Left ventricle myocardium inferior (tissue), 1 donor: ENCODE measurements around the gene SERPINB1. TPM values are rescaled to one million over a fixed set of nuclear protein-coding genes. Genes with fewer than 3 reads are reported as not detected.
"Not testable (repeated sequence)": the region's sequence is repeated elsewhere in the genome, so short reads cannot be mapped to it uniquely, and the experiment has no call there.

Source experiments
- DNase-seq: peaks from one replicate; pipeline ENCODE4 v3.0.0-alpha.2; 2020
- H3K27ac ChIP-seq: fragments of 200-600 bp; replicated peaks from 2 replicates; pipeline ENCODE4 v1.8.0; 2021
- H3K27me3 ChIP-seq: fragments of 200-600 bp; 2 replicates; pipeline ENCODE4 v1.8.0; 2021; ENCODE audit warnings: low read depth
- H3K36me3 ChIP-seq: fragments of 200-600 bp; 2 replicates; pipeline ENCODE4 v1.8.0; 2021
- H3K4me1 ChIP-seq: fragments of 200-600 bp; 2 replicates; pipeline ENCODE4 v1.8.0; 2021
- H3K4me3 ChIP-seq: fragments of 200-600 bp; 2 replicates; pipeline ENCODE4 v1.8.0; 2021; ENCODE audit warnings: mild to moderate bottlenecking, moderate library complexity
- H3K9me3 ChIP-seq: fragments of 200-600 bp; replicated peaks from 2 replicates; pipeline ENCODE4 v1.8.0; 2021
- intact Hi-C: fragments of 100-400 bp; cut with micrococcal nuclease; formaldehyde crosslinking; loops from one replicate; pipeline ENCODE4 v1.11.0; 2022
- total RNA-seq: library from RNA; stranded (reverse); fragmentation: NEBNext Ultra II Directional; extraction: Animal tissue kit (Norgen Biotek cat#: 25700); gene quantifications from one replicate; pipeline ENCODE4 v1.2.1, GENCODE V29; 2021
- TF ChIP-seq, protein P1 (sequence below): fragments of 200-600 bp; IDR thresholded peaks from 2 replicates; pipeline ENCODE4 v1.8.0; 2021; ENCODE audit warnings: antibody characterized with exemption, mild to moderate bottlenecking, borderline replicate concordance
- donor health status: DM: no; HTN: yes; CAD: no; lungs with severe emphysema.

SERPINB1 gene
- total RNA-seq, 1 donor from 2014 or later, result 23.4 TPM

DNA sequence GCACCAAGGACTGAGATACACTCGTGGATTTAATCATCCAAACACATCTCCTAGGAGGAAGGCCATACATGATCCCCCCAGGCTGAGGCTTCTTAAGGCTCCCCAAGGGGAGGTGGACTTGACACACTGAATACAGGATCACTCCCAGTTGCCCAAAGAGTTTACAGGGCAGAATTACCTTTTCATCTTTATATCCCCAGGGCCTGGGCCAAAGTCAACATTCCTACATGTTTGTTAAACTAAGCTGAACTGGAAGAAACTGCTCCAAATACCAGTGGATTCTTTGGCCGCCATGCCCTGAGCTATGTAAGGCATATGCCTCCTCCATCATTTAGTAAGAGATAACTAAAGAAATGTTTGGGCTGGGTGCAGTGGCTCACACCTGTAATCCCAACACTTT lies 22.2 kb upstream of the SERPINB1 start:
- Histone ChIP-seq H3K27ac (no peak overlapping the region), H3K36me3 (no peaks in the 10 kb centered on the region), H3K4me3 (no peak overlapping the region), H3K4me1 (peaks cover 14% of the 10 kb centered on the region), H3K27me3 (no peaks in the 10 kb centered on the region), H3K9me3 (no peaks in the 10 kb centered on the region)
- intact Hi-C loops, result no loop called here
- DNase-seq, result no peak
- TF ChIP-seq, protein P1, sequence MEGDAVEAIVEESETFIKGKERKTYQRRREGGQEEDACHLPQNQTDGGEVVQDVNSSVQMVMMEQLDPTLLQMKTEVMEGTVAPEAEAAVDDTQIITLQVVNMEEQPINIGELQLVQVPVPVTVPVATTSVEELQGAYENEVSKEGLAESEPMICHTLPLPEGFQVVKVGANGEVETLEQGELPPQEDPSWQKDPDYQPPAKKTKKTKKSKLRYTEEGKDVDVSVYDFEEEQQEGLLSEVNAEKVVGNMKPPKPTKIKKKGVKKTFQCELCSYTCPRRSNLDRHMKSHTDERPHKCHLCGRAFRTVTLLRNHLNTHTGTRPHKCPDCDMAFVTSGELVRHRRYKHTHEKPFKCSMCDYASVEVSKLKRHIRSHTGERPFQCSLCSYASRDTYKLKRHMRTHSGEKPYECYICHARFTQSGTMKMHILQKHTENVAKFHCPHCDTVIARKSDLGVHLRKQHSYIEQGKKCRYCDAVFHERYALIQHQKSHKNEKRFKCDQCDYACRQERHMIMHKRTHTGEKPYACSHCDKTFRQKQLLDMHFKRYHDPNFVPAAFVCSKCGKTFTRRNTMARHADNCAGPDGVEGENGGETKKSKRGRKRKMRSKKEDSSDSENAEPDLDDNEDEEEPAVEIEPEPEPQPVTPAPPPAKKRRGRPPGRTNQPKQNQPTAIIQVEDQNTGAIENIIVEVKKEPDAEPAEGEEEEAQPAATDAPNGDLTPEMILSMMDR, result no peak

DNA sequence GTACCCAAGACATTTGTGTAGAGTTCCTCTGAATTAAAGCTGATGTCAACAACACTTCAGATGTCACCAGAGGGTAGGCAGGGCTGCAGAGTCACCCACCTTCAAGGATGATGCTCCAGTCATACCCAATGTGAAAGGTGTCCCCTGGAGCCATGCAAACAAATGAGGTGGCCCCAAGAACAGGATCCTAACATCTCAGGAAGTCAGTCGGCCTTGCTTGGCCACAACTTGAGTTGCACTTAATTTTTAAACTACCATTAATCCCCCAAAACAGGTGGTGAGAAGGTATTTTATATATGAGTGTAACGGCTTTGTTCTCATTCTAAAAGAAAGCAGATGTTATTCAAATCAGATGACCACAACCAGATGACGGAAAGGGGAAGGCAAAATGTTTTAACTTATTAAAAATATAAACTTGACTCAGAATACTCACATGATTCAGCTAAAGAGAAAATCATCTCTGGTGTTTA lies 21.1 kb upstream of the SERPINB1 start:
- no peaks in the 10 kb centered on the region for H3K36me3 ChIP-seq
- H3K27ac ChIP-seq, result no peak overlapping the region
- no peak overlapping the region for H3K4me3 ChIP-seq
- DNase-seq, result no peak
- H3K9me3 ChIP-seq, result no peaks in the 10 kb centered on the region
- intact Hi-C loops, result no loop called here
- H3K4me1 ChIP-seq, result peaks cover 25% of the 10 kb centered on the region
- TF ChIP-seq, protein P1, result no peak
- H3K27me3 ChIP-seq, result no peaks in the 10 kb centered on the region

DNA sequence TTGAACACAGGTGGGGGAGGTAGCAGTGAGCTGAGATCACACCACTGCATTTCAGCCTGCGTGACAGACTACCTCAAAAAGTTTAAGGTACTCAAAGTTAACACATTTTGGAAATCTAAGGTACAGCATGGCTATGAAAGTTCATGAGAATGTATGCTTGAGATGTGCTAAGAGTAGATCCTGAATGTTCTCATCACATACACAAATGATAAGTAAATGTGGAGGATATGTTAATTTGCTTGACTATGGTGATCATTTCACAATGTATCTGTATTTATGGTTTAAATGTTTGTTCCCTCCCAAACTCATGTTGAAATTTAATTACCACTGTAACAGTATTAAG lies 20.1 kb upstream of the SERPINB1 start:
- Histone ChIP-seq H3K4me1 (peaks cover 32% of the 10 kb centered on the region), H3K9me3 (no peaks in the 10 kb centered on the region), H3K27me3 (no peaks in the 10 kb centered on the region), H3K4me3 (no peak overlapping the region), H3K27ac (no peak overlapping the region), H3K36me3 (no peaks in the 10 kb centered on the region)
- TF ChIP-seq, protein P1, result no peak
- DNase-seq, result no peak
- intact Hi-C loops, result no loop called here

DNA sequence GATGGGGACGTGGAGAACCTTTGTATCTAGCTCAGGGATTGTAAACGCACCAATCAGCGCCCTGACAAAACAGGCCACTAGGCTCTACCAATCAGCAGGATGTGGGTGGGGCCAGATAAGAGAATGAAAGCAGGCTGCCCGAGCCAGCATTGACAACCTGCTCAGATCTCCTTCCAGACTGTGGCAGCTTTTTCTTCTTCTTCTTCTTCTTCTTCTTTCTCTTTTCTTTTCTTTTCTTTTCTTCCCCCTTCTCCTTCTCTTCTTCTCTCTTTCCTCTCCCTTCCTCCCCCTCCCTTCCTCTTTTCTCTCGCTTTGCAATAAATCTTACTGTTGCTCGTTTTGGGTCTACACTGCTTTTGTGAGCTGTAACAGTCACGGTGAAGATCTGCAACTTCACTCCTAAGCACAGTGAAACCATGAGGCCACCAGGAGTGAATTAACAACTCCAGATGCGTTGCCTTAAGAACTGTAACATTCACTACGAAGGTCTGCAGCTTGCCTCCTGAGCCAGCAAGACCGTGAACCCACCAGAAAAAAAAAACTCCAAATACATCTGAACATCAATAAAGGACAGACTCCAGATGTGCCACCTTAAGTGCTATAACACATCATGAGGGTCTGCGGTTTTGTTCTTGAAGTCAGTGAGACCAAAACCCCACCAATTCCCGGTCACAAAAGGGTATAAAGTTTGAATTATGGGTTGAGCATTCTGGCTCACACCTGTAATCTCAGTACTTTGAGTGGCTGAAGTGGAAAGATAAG lies 19.6 kb upstream of the SERPINB1 start:
- Histone ChIP-seq H3K36me3 (no peaks in the 10 kb centered on the region), H3K4me1 (peaks cover 32% of the 10 kb centered on the region), H3K27me3 (no peaks in the 10 kb centered on the region), H3K27ac (no peak overlapping the region), H3K4me3 (no peak overlapping the region), H3K9me3 (no peaks in the 10 kb centered on the region)
- intact Hi-C loops, result no loop called here
- TF ChIP-seq, protein P1, result no peak
- no peak for DNase-seq

DNA sequence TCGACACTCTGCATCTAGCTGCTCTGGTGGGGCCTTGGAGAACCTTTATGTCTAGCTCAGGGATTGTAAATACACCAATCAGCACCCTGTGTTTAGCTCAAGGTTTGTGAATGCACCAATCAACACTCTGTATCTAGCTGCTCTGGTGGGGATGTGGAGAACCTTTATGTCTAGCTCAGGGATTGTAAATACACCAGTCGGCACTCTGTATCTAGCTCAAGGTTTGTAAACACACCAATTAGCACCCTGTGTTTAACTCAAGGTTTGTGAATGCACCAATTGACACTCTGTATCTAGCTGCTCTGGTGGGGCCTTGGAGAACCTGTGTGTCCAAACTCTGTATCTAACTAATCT lies 19.0 kb upstream of the SERPINB1 start:
- H3K36me3 ChIP-seq, DNase-seq, H3K27me3 ChIP-seq, H3K27ac ChIP-seq, H3K4me3 ChIP-seq, intact Hi-C loops, H3K9me3 ChIP-seq: not testable (repeated sequence)
- peaks cover 27% of the 10 kb centered on the region for H3K4me1 ChIP-seq

DNA sequence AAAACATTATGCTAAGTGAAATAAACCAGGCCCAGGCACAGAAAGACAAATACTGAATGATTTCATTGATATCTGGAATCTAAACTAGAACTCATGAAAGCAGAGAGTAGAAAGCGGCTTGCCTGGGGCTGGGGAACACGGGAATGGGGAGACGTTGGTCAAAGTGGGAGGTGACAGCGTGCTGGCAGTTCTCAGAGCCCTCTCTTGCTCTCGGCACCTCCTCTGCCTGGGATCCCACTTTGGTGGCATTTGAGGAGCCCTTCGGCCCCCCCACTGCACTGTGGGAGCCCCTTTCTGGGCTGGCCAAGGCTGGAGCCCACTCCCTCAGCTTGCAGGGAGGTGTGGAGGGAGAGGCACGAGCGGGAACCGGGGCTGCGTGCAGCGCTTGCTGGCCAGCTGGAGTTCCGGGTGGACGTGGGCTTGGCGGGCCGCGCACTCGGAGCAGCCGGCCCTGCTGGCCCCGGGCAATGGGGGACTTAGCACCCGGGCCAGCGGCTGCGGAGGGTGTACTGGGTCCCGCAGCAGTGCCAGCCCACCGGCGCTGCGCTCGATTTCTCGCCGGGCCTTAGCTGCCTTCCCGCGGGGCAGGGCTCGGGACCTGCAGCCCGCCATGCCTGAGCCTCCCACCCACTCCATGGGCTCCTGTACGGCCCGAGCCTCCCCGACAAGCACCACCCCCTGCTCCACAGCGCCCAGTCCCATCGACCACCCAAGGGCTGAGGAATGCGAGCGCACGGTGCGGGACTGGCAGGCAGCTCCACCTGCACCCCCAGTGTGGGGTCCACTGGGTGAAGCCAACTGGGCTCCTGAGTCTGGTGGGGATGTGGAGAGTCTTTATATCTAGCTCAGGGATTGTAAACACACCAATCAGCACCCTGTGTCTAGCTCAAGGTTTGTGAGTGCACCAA lies 18.4 kb upstream of the SERPINB1 start:
- H3K4me1 ChIP-seq, result peaks cover 29% of the 10 kb centered on the region
- H3K4me3 ChIP-seq, H3K27ac ChIP-seq, intact Hi-C loops, H3K9me3 ChIP-seq, H3K36me3 ChIP-seq, H3K27me3 ChIP-seq, DNase-seq: not testable (repeated sequence)
